GM23338 (cell line): ENCODE measurements around the gene PRSS57. TPM values are rescaled to one million over a fixed set of nuclear protein-coding genes. Genes with fewer than 3 reads are reported as not detected.

Experiments
- ATAC-seq: fragments of 200-7000 bp; cut with Tn5 transposase; 3 replicates; pipeline ENCODE4 v1.9.1; 2020
- DNase-seq: peaks from one replicate; pipeline ENCODE4 v3.0.0-alpha.2; 2015; ENCODE audit warnings: low spot score
- H2AFZ ChIP-seq: fragments of 200-600 bp; sonication (generic); 2 replicates; pipeline ENCODE4 v1.8.0; 2016; ENCODE audit warnings: antibody characterized with exemption, mild to moderate bottlenecking, moderate library complexity
- H3F3A ChIP-seq: fragments of 200-600 bp; sonication (generic); replicated peaks from 2 replicates; pipeline ENCODE4 v1.8.0; 2017; ENCODE audit warnings: antibody characterized with exemption, mixed run types, low read depth
- H3K27ac ChIP-seq: fragments of 200-600 bp; sonication (generic); 2 replicates; pipeline ENCODE4 v1.6.1; 2016; ENCODE audit warnings: low read depth
- H3K27me3 ChIP-seq: fragments of 200-600 bp; sonication (generic); 2 replicates; pipeline ENCODE4 v1.8.0; 2016; ENCODE audit warnings: mild to moderate bottlenecking, mixed run types, moderate library complexity; ENCODE audit not compliant: insufficient read depth
- H3K36me3 ChIP-seq: fragments of 200-600 bp; sonication (generic); 2 replicates; pipeline ENCODE4 v1.8.0; 2016; ENCODE audit warnings: mild to moderate bottlenecking; ENCODE audit not compliant: insufficient read depth
- H3K4me1 ChIP-seq: fragments of 200-600 bp; sonication (generic); 2 replicates; pipeline ENCODE4 v1.8.0; 2016; ENCODE audit warnings: mild to moderate bottlenecking, moderate library complexity; ENCODE audit not compliant: insufficient read depth
- H3K4me2 ChIP-seq: fragments of 200-600 bp; sonication (generic); 2 replicates; pipeline ENCODE4 v1.7.1; 2017; ENCODE audit warnings: mixed run types
- H3K4me3 ChIP-seq: fragments of 200-600 bp; sonication (generic); 2 replicates; pipeline ENCODE4 v1.6.1; 2016; ENCODE audit warnings: mixed run types
- H3K79me2 ChIP-seq: fragments of 200-600 bp; sonication (generic); replicated peaks from 2 replicates; pipeline ENCODE4 v1.8.0; 2017; ENCODE audit warnings: mild to moderate bottlenecking; ENCODE audit not compliant: insufficient read depth
- H3K9me2 ChIP-seq: fragments of 200-600 bp; sonication (generic); 2 replicates; pipeline ENCODE4 v1.8.0; 2017; ENCODE audit not compliant: insufficient read depth
- H4K20me1 ChIP-seq: fragments of 200-600 bp; sonication (generic); replicated peaks from 2 replicates; pipeline ENCODE4 v1.8.0; 2017; ENCODE audit warnings: mild to moderate bottlenecking; ENCODE audit not compliant: insufficient read depth
- H3K27ac Mint-ChIP-seq: 2 replicates; pipeline ENCODE4 v1.8.0; 2020; ENCODE audit warnings: inconsistent platforms, mild to moderate bottlenecking, moderate library complexity, mixed read lengths
- H3K27me3 Mint-ChIP-seq: 3 replicates; pipeline ENCODE4 v1.8.0; 2022; ENCODE audit warnings: low read depth, mild to moderate bottlenecking, moderate library complexity, mixed read lengths, inconsistent platforms; ENCODE audit not compliant: insufficient read depth, poor library complexity
- H3K36me3 Mint-ChIP-seq: 3 replicates; pipeline ENCODE4 v1.8.0; 2021; ENCODE audit warnings: low read depth, mild to moderate bottlenecking, inconsistent platforms, moderate library complexity, mixed read lengths
- H3K4me1 Mint-ChIP-seq: 3 replicates; pipeline ENCODE4 v1.8.0; 2020; ENCODE audit warnings: mild to moderate bottlenecking, inconsistent platforms, mixed read lengths
- H3K4me3 Mint-ChIP-seq: 3 replicates; pipeline ENCODE4 v1.8.0; 2021; ENCODE audit warnings: moderate library complexity, mild to moderate bottlenecking, inconsistent platforms, mixed read lengths
- H3K9me3 Mint-ChIP-seq: 3 replicates; pipeline ENCODE4 v1.8.0; 2020; ENCODE audit warnings: moderate library complexity, mild to moderate bottlenecking, inconsistent platforms, mixed read lengths
- JUNB ChIP-seq: IDR thresholded peaks from one replicate; pipeline ENCODE4 v1.6.1; 2016; ENCODE audit warnings: antibody characterized with exemption; ENCODE audit not compliant: unreplicated experiment
- ZNF462 ChIP-seq: fragments of 250-450 bp; sonication (Bioruptor Pico); IDR thresholded peaks from 2 replicates; pipeline ENCODE4 v1.5.0; 2020; ENCODE audit warnings: mild to moderate bottlenecking, moderate library complexity
- polyA plus RNA-seq: library from polyadenylated mRNA; unstranded; fragments of >200 nt; fragmentation: Nextera tagmentation; extraction: Ambion mirVana; gene quantifications from 2 replicates; pipeline ENCODE4 v1.2.1, GENCODE V29; 2016
- total RNA-seq: library from RNA; depleted of rRNA; stranded (reverse); fragments of >200 nt; shearing (Covaris generic); gene quantifications from 2 replicates; pipeline ENCODE4 v1.2.3, GENCODE V29; 2014

The PRSS57 gene
- total and polyA plus RNA-seq, 2 experiments from 2014 or later: 0.34 TPM; not detected in 1

GRCh38 chr19:677201-677600, 18.1 kb downstream of the PRSS57 start:
- H2AFZ ChIP-seq: no peak overlapping the region

More at GRCh38 chr19:677201-677600, 18.1 kb downstream of the PRSS57 start:
- Mint-ChIP-seq H3K4me3 (no peak overlapping the region), H3K27ac (no peak overlapping the region), H3K36me3 (no peaks in the 10 kb centered on the region), H3K27me3 (peaks cover 31% of the 10 kb centered on the region), H3K4me1 (no peaks in the 10 kb centered on the region; the same call in 2 of the 3 replicates), H3K9me3 (no peaks in the 10 kb centered on the region)
- H3K9me2 ChIP-seq: no peaks in the 10 kb centered on the region
- DNase-seq (no peak), ATAC-seq (no peak)
- H4K20me1 ChIP-seq: no peaks in the 10 kb centered on the region
- no peak overlapping the region for H3K4me3 ChIP-seq
- TF ChIP-seq JUNB (no peak), ZNF462 (CRISPR knock-in tag) (no peak)
- no peak overlapping the region for H3K4me2 ChIP-seq
- peaks cover 16% of the 10 kb centered on the region for H3K27me3 ChIP-seq
- 0 out of 2 replicates have a peak, but pooled peaks cover 3% of the 10 kb centered on the region for H3K4me1 ChIP-seq
- no peaks in the 10 kb centered on the region for H3K36me3 ChIP-seq
- no peak overlapping the region for H3K27ac ChIP-seq
- no peaks in the 10 kb centered on the region for H3K79me2 ChIP-seq
- peaks cover 8% of the 10 kb centered on the region; the same call in 1 of the 2 replicates for H3F3A ChIP-seq
